Spleen (tissue), 11 donors: ENCODE results near the gene BIN1. TPM values are rescaled to one million over a fixed set of nuclear protein-coding genes. Genes with fewer than 3 reads are reported as not detected.

Source experiments
- DNase-seq: peaks from one replicate; pipeline ENCODE4 v3.0.0-alpha.2; 2020
- H3K27ac ChIP-seq, 8 donors: fragments of 200-600 bp; sonication (generic) in 7 of 8; 1 replicate in 4 of 8; 2 replicates in 4 of 8; pipeline versions ENCODE4 v1.5.0 to v1.8.0; 2016 to 2021; ENCODE audit warnings: inconsistent platforms in 4 of 8, mild to moderate bottlenecking in 4 of 8, moderate library complexity in 1 of 8
- H3K27me3 ChIP-seq, 7 donors: fragments of 200-600 bp; sonication (generic) in 6 of 7; replicated peaks in 1 of 7; 1 replicate in 4 of 7; 2 replicates in 3 of 7; pipeline versions ENCODE4 v1.5.0 to v1.8.0; 2016 to 2021; ENCODE audit warnings: inconsistent platforms in 3 of 7, mild to moderate bottlenecking in 1 of 7
- H3K36me3 ChIP-seq, 6 donors: fragments of 200-600 bp; sonication (generic) in 5 of 6; 1 replicate in 4 of 6; 2 replicates in 2 of 6; pipeline versions ENCODE4 v1.5.0 to v1.8.0; 2016 to 2021; ENCODE audit warnings: inconsistent platforms in 2 of 6
- H3K4me1 ChIP-seq, 6 donors: fragments of 200-600 bp; sonication (generic) in 5 of 6; 1 replicate in 3 of 6; 2 replicates in 3 of 6; pipeline versions ENCODE4 v1.5.0 to v1.8.0; 2016 to 2021; ENCODE audit warnings: inconsistent platforms in 3 of 6
- H3K4me3 ChIP-seq, 8 donors: fragments of 200-600 bp; sonication (generic) in 7 of 8; 1 replicate in 4 of 8; 2 replicates in 4 of 8; pipeline versions ENCODE4 v1.5.0 to v1.8.0; 2016 to 2021; ENCODE audit warnings: inconsistent platforms in 4 of 8, mild to moderate bottlenecking in 4 of 8, moderate library complexity in 2 of 8
- H3K9me3 ChIP-seq, 8 donors: fragments of 200-600 bp; sonication (generic) in 7 of 8; 1 replicate in 4 of 8; 2 replicates in 4 of 8; pipeline versions ENCODE4 v1.5.0 to v1.8.0; 2016 to 2021; ENCODE audit warnings: inconsistent platforms in 4 of 8
- POLR2A ChIP-seq, 3 donors: fragments of 450-650 bp; IDR thresholded peaks; one replicate each; pipeline ENCODE4 v1.5.1; 2017; ENCODE audit warnings: antibody characterized with exemption in 3 of 3, mild to moderate bottlenecking in 1 of 3
- POLR2AphosphoS5 ChIP-seq, 3 donors: sonication (generic); formaldehyde crosslinking; IDR thresholded peaks; one replicate each; pipeline ENCODE4 v1.5.1; 2017; ENCODE audit warnings: antibody characterized with exemption in 3 of 3
- WGBS, 5 donors: extraction: QIAGEN DNeasy Blood & Tissue Kit in 3 of 5; methylation state at CpG; one replicate each; pipeline versions ENCODE4 v1.1.5 to v1.1.7; 2013 to 2018; 5-methylcytosine and 5-hydroxymethylcytosine counted together
- intact Hi-C: fragments of 100-400 bp; cut with DNase I; formaldehyde crosslinking; loops from one replicate; pipeline ENCODE4 v1.15.0; 2023; ENCODE audit warnings: low total_unique reads
- polyA plus RNA-seq, 3 donors: library from polyadenylated mRNA; stranded (reverse); fragments of 200-250 nt; gene quantifications; one replicate each; pipeline ENCODE4 v1.2.1, GENCODE V29; 2013
- total RNA-seq, 7 donors: library from RNA; depleted of rRNA in 3 of 7; stranded (reverse); fragments of >200 nt in 3 of 7; fragmentation: NEBNext Ultra II Directional in 4 of 7; extraction: Animal tissue kit (Norgen Biotek cat#: 25700) in 4 of 7; gene quantifications; one replicate each; pipeline versions ENCODE4 v1.1.0 to v1.2.1, GENCODE V29; 2016 to 2021
- TF ChIP-seq, protein P1 (sequence below), 11 experiments: fragments of 200-600 bp in 7 of 11; fragments of 450-650 bp in 4 of 11; sonication (generic) in 4 of 11; IDR thresholded peaks in 8 of 11; conservative IDR thresholded peaks in 3 of 11; 1 replicate in 7 of 11; 2 replicates in 4 of 11; pipeline versions ENCODE4 v1.4.0 to v1.8.0; 2016 to 2021; ENCODE audit warnings: antibody characterized with exemption in 11 of 11, inconsistent platforms in 4 of 11, mild to moderate bottlenecking in 1 of 11
- donor health status: healthy with polysubstance abuse.
- donor health status: DM: no; HTN: no; CAD: no; lungs with moderate emphysema.
- donor health status: DM: no; HTN: no; CAD: no.
- donor health status: Bipolar disorder and iron deficiency.
- donor health status: healthy.
- donor health status: DM: no; HTN: no; CAD: no.
- donor health status: DM: yes; HTN: yes; CAD: no.

Gene BIN1
- total and polyA plus RNA-seq, 10 donors, result 57.2 to 123 (median 70.4) TPM

DNA sequence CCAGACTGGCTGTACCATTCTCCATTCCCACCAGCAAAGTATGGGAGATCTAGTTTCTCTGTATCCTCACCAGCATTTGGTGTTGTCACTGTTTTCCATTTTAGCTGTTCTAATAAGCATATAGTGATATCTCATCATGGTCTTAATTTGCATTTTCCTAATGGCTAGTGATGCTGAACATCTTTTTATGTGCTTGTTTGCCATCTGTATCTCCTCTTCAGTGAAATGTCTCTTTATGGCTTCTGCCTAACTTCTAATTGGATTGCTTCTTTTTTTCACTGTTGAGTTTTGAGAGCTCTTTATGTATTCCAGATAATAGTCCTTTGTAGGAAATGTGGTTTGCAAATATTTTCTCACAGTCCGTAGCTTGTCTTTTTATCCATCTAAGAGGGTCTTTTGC, 18.9 kb upstream of the BIN1 start:
- no peak for TF ChIP-seq POLR2A (IDR thresholded peaks at IDR 0.05)
- no peak for TF ChIP-seq POLR2AphosphoS5 (IDR thresholded peaks at IDR 0.05)
- TF ChIP-seq, protein P1, sequence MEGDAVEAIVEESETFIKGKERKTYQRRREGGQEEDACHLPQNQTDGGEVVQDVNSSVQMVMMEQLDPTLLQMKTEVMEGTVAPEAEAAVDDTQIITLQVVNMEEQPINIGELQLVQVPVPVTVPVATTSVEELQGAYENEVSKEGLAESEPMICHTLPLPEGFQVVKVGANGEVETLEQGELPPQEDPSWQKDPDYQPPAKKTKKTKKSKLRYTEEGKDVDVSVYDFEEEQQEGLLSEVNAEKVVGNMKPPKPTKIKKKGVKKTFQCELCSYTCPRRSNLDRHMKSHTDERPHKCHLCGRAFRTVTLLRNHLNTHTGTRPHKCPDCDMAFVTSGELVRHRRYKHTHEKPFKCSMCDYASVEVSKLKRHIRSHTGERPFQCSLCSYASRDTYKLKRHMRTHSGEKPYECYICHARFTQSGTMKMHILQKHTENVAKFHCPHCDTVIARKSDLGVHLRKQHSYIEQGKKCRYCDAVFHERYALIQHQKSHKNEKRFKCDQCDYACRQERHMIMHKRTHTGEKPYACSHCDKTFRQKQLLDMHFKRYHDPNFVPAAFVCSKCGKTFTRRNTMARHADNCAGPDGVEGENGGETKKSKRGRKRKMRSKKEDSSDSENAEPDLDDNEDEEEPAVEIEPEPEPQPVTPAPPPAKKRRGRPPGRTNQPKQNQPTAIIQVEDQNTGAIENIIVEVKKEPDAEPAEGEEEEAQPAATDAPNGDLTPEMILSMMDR (IDR thresholded peaks at IDR 0.05 in 8 of 11, conservative IDR thresholded peaks at IDR 0.05 in 3 of 11), result no peak
- Histone ChIP-seq H3K27ac (no peak overlapping the region), H3K4me3 (no peak overlapping the region), H3K9me3 (no peaks in the 10 kb centered on the region), H3K27me3 (no peaks in the 10 kb centered on the region), H3K4me1 (peaks cover 7 to 20% (median 12%) of the 10 kb centered on the region in 6 donors), H3K36me3 (no peaks in the 10 kb centered on the region)
- WGBS, 5 donors, result 75 to 88% (median 84%) methylated on average over 1 of the region's 1 CpG
- intact Hi-C loops, result no loop called here
- DNase-seq, result no peak

DNA sequence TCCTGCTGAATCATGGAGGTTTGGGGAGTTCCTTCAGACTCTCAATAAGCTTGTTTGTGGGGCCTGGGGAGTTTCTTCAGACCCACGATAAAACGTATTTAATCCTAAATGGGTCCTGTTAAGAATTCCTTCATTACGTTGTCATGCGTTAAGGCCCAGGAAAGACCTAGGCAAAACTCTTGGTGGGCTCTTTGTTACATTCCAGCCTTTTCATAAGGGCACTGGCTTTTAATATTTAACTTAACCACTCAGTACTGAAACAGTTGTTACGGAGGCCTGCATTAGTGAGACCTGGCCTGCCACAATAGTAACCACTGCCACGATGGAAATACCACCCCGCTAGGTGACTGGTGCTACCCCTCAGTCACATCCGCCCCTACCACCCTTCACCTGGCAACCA, 17.5 kb upstream of the BIN1 start:
- 95 to 98% (median 96%) methylated on average over 8 of the region's 8 CpGs for WGBS, 5 donors
- TF ChIP-seq POLR2AphosphoS5 (IDR thresholded peaks at IDR 0.05), result no peak
- TF ChIP-seq, protein P1 (IDR thresholded peaks at IDR 0.05 in 8 of 11, conservative IDR thresholded peaks at IDR 0.05 in 3 of 11), result no peak
- TF ChIP-seq POLR2A (IDR thresholded peaks at IDR 0.05), result no peak
- Histone ChIP-seq H3K4me3 (no peak overlapping the region), H3K27me3 (no peaks in the 10 kb centered on the region), H3K27ac (no peak overlapping the region), H3K9me3 (no peaks in the 10 kb centered on the region), H3K4me1 (peaks cover 7 to 20% (median 12%) of the 10 kb centered on the region in 6 donors), H3K36me3 (no peaks in the 10 kb centered on the region)
- intact Hi-C loops, result no loop called here
- DNase-seq, result no peak

DNA sequence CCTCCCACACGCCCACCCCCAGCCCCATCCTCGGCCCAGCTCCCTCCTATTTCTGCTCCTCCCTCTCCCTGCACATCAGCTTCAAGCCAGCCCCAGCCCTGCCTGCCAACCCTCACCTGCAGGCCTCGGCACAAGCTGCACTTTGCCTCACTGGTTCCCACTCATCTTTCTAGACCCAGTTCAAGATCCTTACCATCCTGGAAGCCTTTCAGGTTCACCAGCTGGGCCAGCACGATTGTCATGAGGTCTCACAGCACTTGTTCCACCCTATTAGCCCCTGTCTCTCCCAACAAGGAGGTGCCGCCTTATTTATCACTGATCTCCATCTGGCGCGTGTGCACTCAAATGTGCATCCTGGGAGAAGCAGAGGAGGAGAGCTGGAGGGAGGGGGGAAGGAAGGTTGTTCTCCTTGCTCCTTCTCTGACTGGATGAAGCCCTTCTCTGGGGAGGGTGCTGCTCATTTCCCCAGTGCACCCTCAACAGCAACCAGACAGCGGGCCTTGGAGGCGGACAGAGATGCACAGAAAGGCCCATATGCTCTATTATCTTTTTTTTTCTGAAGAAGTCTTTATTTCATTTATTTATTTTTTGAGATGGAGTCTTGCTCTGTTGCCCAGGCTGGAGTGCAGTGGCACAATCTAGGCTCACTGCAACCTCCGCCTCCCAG, 15.5 kb upstream of the BIN1 start:
- TF ChIP-seq POLR2A (IDR thresholded peaks at IDR 0.05) (no peak), POLR2AphosphoS5 (IDR thresholded peaks at IDR 0.05) (no peak)
- TF ChIP-seq, protein P1 (IDR thresholded peaks at IDR 0.05 in 8 of 11, conservative IDR thresholded peaks at IDR 0.05 in 3 of 11), result no peak
- no peaks in the 10 kb centered on the region for H3K27me3 ChIP-seq
- H3K36me3 ChIP-seq, result no peaks in the 10 kb centered on the region
- H3K27ac ChIP-seq, result no peak overlapping the region
- peak; percentile 72 for DNase-seq
- H3K4me3 ChIP-seq, result no peak overlapping the region
- H3K4me1 ChIP-seq, result peaks cover 0 to 3% (median 0%) of the 10 kb centered on the region in 6 donors
- H3K9me3 ChIP-seq, result no peaks in the 10 kb centered on the region
- 86 to 91% (median 87%) methylated on average over 10 of the region's 10 CpGs for WGBS, 5 donors
- intact Hi-C loops, result no loop called here

DNA sequence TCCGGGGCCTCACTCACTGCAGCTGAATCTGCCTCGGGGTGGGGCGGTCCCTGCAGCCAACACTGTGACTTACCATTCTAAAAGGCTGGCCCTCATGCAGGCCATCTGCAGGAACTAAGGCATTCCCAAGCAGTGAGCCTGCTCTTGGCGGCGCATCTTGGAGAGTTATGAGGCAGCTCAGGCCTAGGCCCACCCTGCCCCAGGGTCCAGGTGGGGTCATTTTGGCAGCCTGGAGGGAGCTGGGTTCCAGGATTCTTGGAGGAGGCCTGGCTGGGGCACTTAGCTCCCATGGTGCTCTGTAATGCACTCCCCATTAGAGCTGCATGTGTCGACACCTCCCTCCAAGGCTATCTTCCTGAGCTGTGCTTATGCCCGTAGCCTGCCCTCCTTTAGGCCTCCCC, 14.8 kb upstream of the BIN1 start:
- no peak for TF ChIP-seq POLR2AphosphoS5 (IDR thresholded peaks at IDR 0.05)
- TF ChIP-seq, protein P1 (IDR thresholded peaks at IDR 0.05 in 8 of 11, conservative IDR thresholded peaks at IDR 0.05 in 3 of 11), result no peak
- no peak for TF ChIP-seq POLR2A (IDR thresholded peaks at IDR 0.05)
- no peaks in the 10 kb centered on the region for H3K36me3 ChIP-seq
- intact Hi-C loops, result no loop called here
- no peaks in the 10 kb centered on the region for H3K27me3 ChIP-seq
- H3K4me3 ChIP-seq, result no peak overlapping the region
- H3K27ac ChIP-seq, result no peak overlapping the region
- WGBS, 5 donors, result 91 to 100% (median 92%) methylated on average over 2 to 7 of the region's 7 CpGs
- no peaks in the 10 kb centered on the region for H3K9me3 ChIP-seq
- DNase-seq, result peak; percentile 41
- H3K4me1 ChIP-seq, result peaks cover 0 to 3% (median 0%) of the 10 kb centered on the region in 6 donors
